HG03280 (cell line): ENCODE measurements around the gene TMEM44.

Experiments used
- ATAC-seq: cut with Tn5 transposase; IDR thresholded peaks from one replicate; pipeline ENCODE4 v1.9.1; 2021; ENCODE audit warnings: mild to moderate bottlenecking, moderate library complexity; ENCODE audit not compliant: unreplicated experiment

The TMEM44 gene

GRCh38 chr3:194633349-194634004 lies at the start of gene TMEM44:
TMEM44 (minus strand) TSS chr3:194633419; CDS start chr3:194633215, 204 bp downstream.
- ATAC-seq, result peak; percentile 84

GRCh38 chr3:194682694-194683310 lies 49.6 kb upstream of the TMEM44 start:
- ATAC-seq, result peak; percentile 63

GRCh38 chr3:194682189-194682693 lies 49.0 kb upstream of the TMEM44 start:
- no peak for ATAC-seq

- no peak for ATAC-seq
Measured at GRCh38 chr3:194680888-194681615, 47.8 kb upstream of the TMEM44 start.

- ATAC-seq, result no peak
Measured at GRCh38 chr3:194676471-194676870, 43.3 kb upstream of the TMEM44 start.

GRCh38 chr3:194675680-194676079 lies 42.5 kb upstream of the TMEM44 start:
- ATAC-seq, result no peak

GRCh38 chr3:194675081-194675640 lies 41.9 kb upstream of the TMEM44 start:
- no peak for ATAC-seq

- no peak for ATAC-seq
Measured at GRCh38 chr3:194673761-194674160, 40.5 kb upstream of the TMEM44 start.

- ATAC-seq, result no peak
Measured at GRCh38 chr3:194672876-194673275, 39.7 kb upstream of the TMEM44 start.

- ATAC-seq, result peak; percentile 85
Measured at GRCh38 chr3:194671900-194672808, 38.9 kb upstream of the TMEM44 start, which contains the start of gene LSG1. LSG1 (minus strand) TSS chr3:194672191; CDS start chr3:194672162, 29 bp downstream.

GRCh38 chr3:194671511-194671899 lies 38.3 kb upstream of the TMEM44 start:
- ATAC-seq, result no peak

- ATAC-seq, result no peak
Measured at GRCh38 chr3:194667363-194667762, 34.1 kb upstream of the TMEM44 start.

GRCh38 chr3:194664857-194665256 lies 31.6 kb upstream of the TMEM44 start:
- no peak for ATAC-seq

- no peak for ATAC-seq
Measured at GRCh38 chr3:194661946-194662345, 28.7 kb upstream of the TMEM44 start.

GRCh38 chr3:194661374-194661773 lies 28.2 kb upstream of the TMEM44 start:
- no peak for ATAC-seq

- no peak for ATAC-seq
Measured at GRCh38 chr3:194659778-194660177, 26.6 kb upstream of the TMEM44 start.

- ATAC-seq, result no peak
Measured at GRCh38 chr3:194658477-194659242, 25.4 kb upstream of the TMEM44 start.

GRCh38 chr3:194657439-194657838 lies 24.2 kb upstream of the TMEM44 start:
- ATAC-seq, result no peak

GRCh38 chr3:194654443-194654842 lies 21.2 kb upstream of the TMEM44 start:
- ATAC-seq, result no peak

- ATAC-seq, result no peak
Measured at GRCh38 chr3:194647747-194648146, 14.5 kb upstream of the TMEM44 start.
